GM12878 (cell line): ENCODE measurements around the gene RAB3IL1. TPM values are rescaled to one million over a fixed set of nuclear protein-coding genes. Genes with fewer than 3 reads are reported as not detected.

ENCODE experiments used
- ATAC-seq: fragments of 200-7000 bp; cut with Tn5 transposase; 3 replicates; pipeline ENCODE4 v1.9.1; 2020; ENCODE audit warnings: mild to moderate bottlenecking, moderate library complexity
- BruUV-seq: library from RNA; stranded (reverse); fragments of 400-500 nt; replicated peaks from 2 replicates; lab custom pipeline; 2021; lab: Mats Ljungman, UMichigan
- CTCF ChIA-PET: fragments of 300-600 bp; sonication (Branson Sonifier 250); formaldehyde crosslinking; extraction: SDS; loops from one replicate; lab custom pipeline; 2021; ENCODE audit warnings: inconsistent platforms; lab: Yijun Ruan, JAX
- POLR2A ChIA-PET: fragments of 350-600 bp; formaldehyde crosslinking; extraction: SDS; loops from one replicate; lab custom pipeline; 2021; ENCODE audit warnings: inconsistent platforms; lab: Charles Lee
- RAD21 ChIA-PET: fragments of 300-600 bp; sonication (Branson Sonifier 250); formaldehyde crosslinking; loops from one replicate; lab custom pipeline; 2023; ENCODE audit warnings: antibody characterized with exemption; ENCODE audit not compliant: unreplicated experiment; lab: Charles Lee
- SMC1A ChIA-PET: fragments of 300-600 bp; sonication (Branson Sonifier 250); formaldehyde crosslinking; loops from one replicate; lab custom pipeline; 2023; ENCODE audit not compliant: unreplicated experiment, uncharacterized antibody; lab: Charles Lee
- DNase-seq: peaks from one replicate; pipeline ENCODE4 v3.0.0-alpha.2; 2011; ENCODE audit warnings: low read depth, low spot score
- FAIRE-seq: peaks from 3 replicates; lab custom pipeline; 2011; peaks lifted over from hg19 to GRCh38; lab: Jason Lieb, UNC
- H2AFZ ChIP-seq: 2 replicates; pipeline ENCODE4 v1.6.0; 2011; ENCODE audit warnings: low read depth, low read length, control low read depth; ENCODE audit not compliant: control insufficient read depth
- H3K27ac ChIP-seq: 2 replicates; pipeline ENCODE4 v1.5.1; 2011; ENCODE audit warnings: control low read depth; ENCODE audit not compliant: control insufficient read depth, insufficient read depth
- H3K27me3 ChIP-seq, 2 experiments: replicated peaks in 1 of 2; 2 replicates each; pipeline versions ENCODE4 v1.6.0 to v1.6.1; 2011; ENCODE audit warnings: low read length in 1 of 2; ENCODE audit not compliant: control insufficient read depth in 2 of 2, insufficient read depth in 2 of 2
- H3K36me3 ChIP-seq, 2 experiments: 2 replicates each; pipeline ENCODE4 v1.5.1; 2011; ENCODE audit warnings: low read length in 1 of 2; ENCODE audit not compliant: control insufficient read depth in 2 of 2, insufficient read depth in 2 of 2
- H3K4me1 ChIP-seq: 2 replicates; pipeline ENCODE4 v1.6.1; 2011; ENCODE audit warnings: mild to moderate bottlenecking, low read length, moderate library complexity, mixed read lengths; ENCODE audit not compliant: control insufficient read depth, insufficient read depth
- H3K4me2 ChIP-seq: 2 replicates; pipeline ENCODE4 v1.6.0; 2011; ENCODE audit warnings: control low read depth; ENCODE audit not compliant: control insufficient read depth, insufficient read depth
- H3K4me3 ChIP-seq: fragments of 200-600 bp; sonication (generic); 2 replicates; pipeline ENCODE4 v1.5.1; 2016
- H3K79me2 ChIP-seq: 2 replicates; pipeline ENCODE4 v1.6.0; 2011; ENCODE audit warnings: low read length; ENCODE audit not compliant: control insufficient read depth, insufficient read depth
- H3K9ac ChIP-seq: 2 replicates; pipeline ENCODE4 v1.8.0; 2011; ENCODE audit warnings: low read length, control low read depth, mixed read lengths; ENCODE audit not compliant: control insufficient read depth, insufficient read depth
- H3K9me3 ChIP-seq: replicated peaks from 3 replicates; pipeline ENCODE4 v1.5.1; 2011; ENCODE audit warnings: mild to moderate bottlenecking, low read length; ENCODE audit not compliant: control insufficient read depth, insufficient read depth
- H4K20me1 ChIP-seq: 2 replicates; pipeline ENCODE4 v1.6.0; 2011; ENCODE audit not compliant: control insufficient read depth, insufficient read depth
- BHLHE40 ChIP-seq, 2 experiments: fragments of 450-650 bp in 1 of 2; IDR thresholded peaks; 2 replicates each; pipeline ENCODE4 v1.6.1; 2011 to 2017; ENCODE audit warnings: low read depth in 2 of 2, borderline replicate concordance in 1 of 2, improper control_type of control experiment in 1 of 2, low read length in 1 of 2, mild to moderate bottlenecking in 1 of 2
- E2F4 ChIP-seq: IDR thresholded peaks from 2 replicates; pipeline ENCODE4 v1.6.1; 2012; ENCODE audit warnings: low read depth, low read length, improper control_type of control experiment
- NFYB ChIP-seq: IDR thresholded peaks from 2 replicates; pipeline ENCODE4 v1.6.1; 2011; ENCODE audit warnings: low read depth, mild to moderate bottlenecking, low read length, improper control_type of control experiment, moderate library complexity; ENCODE audit not compliant: insufficient read depth
- PBX3 ChIP-seq: IDR thresholded peaks from 2 replicates; pipeline ENCODE4 v1.6.1; 2011; ENCODE audit warnings: mild to moderate bottlenecking, low read depth, low read length, moderate library complexity; ENCODE audit not compliant: insufficient replicate concordance
- WRNIP1 ChIP-seq: IDR thresholded peaks from 2 replicates; pipeline ENCODE4 v1.6.1; 2011; ENCODE audit warnings: low read depth, low read length, improper control_type of control experiment, borderline replicate concordance
- ZNF274 ChIP-seq: IDR thresholded peaks from one replicate; pipeline ENCODE4 v1.8.0; 2011; ENCODE audit not compliant: insufficient read length, insufficient read depth
- WGBS: methylation state at CpG from one replicate; pipeline ENCODE4 v1.1.6; 2016; ENCODE audit warnings: low lambda C conversion rate; ENCODE audit not compliant: insufficient replicate concordance, insufficient coverage; ENCODE audit errors: missing lambda C conversion rate; 5-methylcytosine and 5-hydroxymethylcytosine counted together
- in situ Hi-C: fragments of 300-500 bp; cut with MboI; formaldehyde crosslinking; loops from 9 replicates; pipeline ENCODE4 v1.14.3; 2018; ENCODE audit warnings: mixed read lengths
- intact Hi-C: fragments of 100-400 bp; cut with micrococcal nuclease; formaldehyde crosslinking; loops from one replicate; pipeline ENCODE4 v1.14.2; 2022; ENCODE audit not compliant: unreplicated experiment
- polyA plus RNA-seq, 11 experiments: library from polyadenylated mRNA; depleted of rRNA in 4 of 11; unstranded in 6 of 11; stranded (reverse) in 5 of 11; fragments of >200 nt; fragmentation: Nextera tagmentation in 4 of 11; fragmentation: Illumina TruSeq in 1 of 11; extraction: Ambion mirVana in 4 of 11; extraction: Trizol in 1 of 11; gene quantifications; 1 replicate in 1 of 11; 2 replicates in 10 of 11; pipeline versions ENCODE4 v1.2.1 to v1.2.3, GENCODE V29; 2011 to 2016; ENCODE audit warnings: inconsistent platforms in 2 of 11, missing spikeins in 2 of 11, low read depth in 1 of 11
- total RNA-seq, 4 experiments: library from RNA; depleted of rRNA in 3 of 4; stranded (reverse); fragments of >200 nt in 3 of 4; fragmentation: Illumina TruSeq in 1 of 4; extraction: Trizol in 1 of 4; gene quantifications; 2 replicates each; pipeline versions ENCODE4 v1.2.1 to v1.2.3, GENCODE V29; 2013 to 2021
- TF ChIP-seq, protein P1 (sequence below): fragments of 450-650 bp; IDR thresholded peaks from 2 replicates; pipeline ENCODE4 v1.6.1; 2014; ENCODE audit warnings: mild to moderate bottlenecking
- TF ChIP-seq, protein P2 (sequence below): fragments of 450-650 bp; IDR thresholded peaks from 2 replicates; pipeline ENCODE4 v1.6.1; 2018; ENCODE audit warnings: mild to moderate bottlenecking, low read depth, moderate library complexity; ENCODE audit not compliant: partially characterized antibody
- TF ChIP-seq, protein P3 (sequence below): fragments of 150-350 bp; IDR thresholded peaks from 2 replicates; pipeline ENCODE4 v1.6.1; 2014; ENCODE audit warnings: mild to moderate bottlenecking, low read depth, low read length
- TF ChIP-seq, protein P4 (sequence below): fragments of 450-650 bp; IDR thresholded peaks from 2 replicates; pipeline ENCODE4 v1.6.1; 2017; ENCODE audit warnings: mild to moderate bottlenecking, low read depth, inconsistent platforms; ENCODE audit not compliant: poor library complexity, severe bottlenecking

The RAB3IL1 gene
- total and polyA plus RNA-seq, 10 of the 15 experiments (the other 5 are each of a cell fraction or from before 2014, with no cell fraction given), result 0.04 TPM; not detected in 9

DNA sequence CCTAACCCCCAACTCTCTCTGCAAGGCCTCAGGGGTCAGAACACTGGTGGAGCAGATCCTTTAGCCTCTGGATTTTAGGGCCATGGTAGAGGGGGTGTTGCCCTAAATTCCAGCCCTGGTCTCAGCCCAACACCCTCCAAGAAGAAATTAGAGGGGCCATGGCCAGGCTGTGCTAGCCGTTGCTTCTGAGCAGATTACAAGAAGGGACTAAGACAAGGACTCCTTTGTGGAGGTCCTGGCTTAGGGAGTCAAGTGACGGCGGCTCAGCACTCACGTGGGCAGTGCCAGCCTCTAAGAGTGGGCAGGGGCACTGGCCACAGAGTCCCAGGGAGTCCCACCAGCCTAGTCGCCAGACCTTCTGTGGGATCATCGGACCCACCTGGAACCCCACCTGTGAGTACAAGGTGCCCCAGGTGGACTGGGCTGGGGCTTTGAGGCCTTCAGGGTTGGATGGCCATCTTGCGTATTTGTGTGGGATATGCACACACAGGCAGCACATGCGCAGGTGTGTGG is 32.7 kb upstream of the RAB3IL1 start, which contains the start of gene BEST1:
Gene BEST1 (plus strand): TSS at position 317 of the 513 bp plus-strand sequence. CDS start 1,456 bp downstream, outside the sequence.
- intact Hi-C loops, result no loop called here
- ATAC-seq, result no peak
- Histone ChIP-seq H3K4me2 (no peak within 1 kb of the TSS), H3K79me2 (no peaks in the 10 kb centered on the region), H3K36me3 (no peaks in the 10 kb centered on the region), H3K9me3 (no peaks in the 10 kb centered on the region), H3K4me3 (no peak within 1 kb of the TSS), H3K27ac (no peak within 1 kb of the TSS), H3K27me3 (no peaks in the 10 kb centered on the region), H3K9ac (no peak within 1 kb of the TSS), H2AFZ (no peak within 1 kb of the TSS), H3K4me1 (no peaks in the 10 kb centered on the region), H4K20me1 (no peaks in the 10 kb centered on the region)
- FAIRE-seq, result no peak
- RAD21 ChIA-PET, result interaction anchor here (1.0 to 7.3 kb wide), 5 partner anchors 13 to 154 kb away, joined by 3 to 96 read pairs (median 5); no protein-coding TSS in a partner anchor
- no peak for DNase-seq
- SMC1A ChIA-PET, result interaction anchor here (1.0 to 7.1 kb wide), 3 partner anchors 70 to 153 kb away, joined by 3 to 86 read pairs (median 50); no protein-coding TSS in a partner anchor
- CTCF ChIA-PET, result interaction anchor here (0.8 to 8.2 kb wide), 9 partner anchors 9 to 163 kb away, joined by 3 to 188 read pairs (median 37); partner anchors contain the start of genes FEN1, FTH1 and TMEM258
- BruUV-seq, result no TSS peak
- POLR2A ChIA-PET, result interaction anchor here (1.2 kb wide), 1 partner anchor 153 kb away, joined by 4 read pairs; no protein-coding TSS in a partner anchor
- in situ Hi-C loops, result no loop called here
- 55% methylated on average over 8 of the region's 8 CpGs for WGBS
- TF ChIP-seq PBX3, result no peak
- TF ChIP-seq, protein P1, sequence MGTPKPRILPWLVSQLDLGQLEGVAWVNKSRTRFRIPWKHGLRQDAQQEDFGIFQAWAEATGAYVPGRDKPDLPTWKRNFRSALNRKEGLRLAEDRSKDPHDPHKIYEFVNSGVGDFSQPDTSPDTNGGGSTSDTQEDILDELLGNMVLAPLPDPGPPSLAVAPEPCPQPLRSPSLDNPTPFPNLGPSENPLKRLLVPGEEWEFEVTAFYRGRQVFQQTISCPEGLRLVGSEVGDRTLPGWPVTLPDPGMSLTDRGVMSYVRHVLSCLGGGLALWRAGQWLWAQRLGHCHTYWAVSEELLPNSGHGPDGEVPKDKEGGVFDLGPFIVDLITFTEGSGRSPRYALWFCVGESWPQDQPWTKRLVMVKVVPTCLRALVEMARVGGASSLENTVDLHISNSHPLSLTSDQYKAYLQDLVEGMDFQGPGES, result no peak
- TF ChIP-seq, protein P2, sequence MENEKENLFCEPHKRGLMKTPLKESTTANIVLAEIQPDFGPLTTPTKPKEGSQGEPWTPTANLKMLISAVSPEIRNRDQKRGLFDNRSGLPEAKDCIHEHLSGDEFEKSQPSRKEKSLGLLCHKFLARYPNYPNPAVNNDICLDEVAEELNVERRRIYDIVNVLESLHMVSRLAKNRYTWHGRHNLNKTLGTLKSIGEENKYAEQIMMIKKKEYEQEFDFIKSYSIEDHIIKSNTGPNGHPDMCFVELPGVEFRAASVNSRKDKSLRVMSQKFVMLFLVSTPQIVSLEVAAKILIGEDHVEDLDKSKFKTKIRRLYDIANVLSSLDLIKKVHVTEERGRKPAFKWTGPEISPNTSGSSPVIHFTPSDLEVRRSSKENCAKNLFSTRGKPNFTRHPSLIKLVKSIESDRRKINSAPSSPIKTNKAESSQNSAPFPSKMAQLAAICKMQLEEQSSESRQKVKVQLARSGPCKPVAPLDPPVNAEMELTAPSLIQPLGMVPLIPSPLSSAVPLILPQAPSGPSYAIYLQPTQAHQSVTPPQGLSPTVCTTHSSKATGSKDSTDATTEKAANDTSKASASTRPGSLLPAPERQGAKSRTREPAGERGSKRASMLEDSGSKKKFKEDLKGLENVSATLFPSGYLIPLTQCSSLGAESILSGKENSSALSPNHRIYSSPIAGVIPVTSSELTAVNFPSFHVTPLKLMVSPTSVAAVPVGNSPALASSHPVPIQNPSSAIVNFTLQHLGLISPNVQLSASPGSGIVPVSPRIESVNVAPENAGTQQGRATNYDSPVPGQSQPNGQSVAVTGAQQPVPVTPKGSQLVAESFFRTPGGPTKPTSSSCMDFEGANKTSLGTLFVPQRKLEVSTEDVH, result no peak
- TF ChIP-seq ZNF274, result no peak
- TF ChIP-seq, protein P3, sequence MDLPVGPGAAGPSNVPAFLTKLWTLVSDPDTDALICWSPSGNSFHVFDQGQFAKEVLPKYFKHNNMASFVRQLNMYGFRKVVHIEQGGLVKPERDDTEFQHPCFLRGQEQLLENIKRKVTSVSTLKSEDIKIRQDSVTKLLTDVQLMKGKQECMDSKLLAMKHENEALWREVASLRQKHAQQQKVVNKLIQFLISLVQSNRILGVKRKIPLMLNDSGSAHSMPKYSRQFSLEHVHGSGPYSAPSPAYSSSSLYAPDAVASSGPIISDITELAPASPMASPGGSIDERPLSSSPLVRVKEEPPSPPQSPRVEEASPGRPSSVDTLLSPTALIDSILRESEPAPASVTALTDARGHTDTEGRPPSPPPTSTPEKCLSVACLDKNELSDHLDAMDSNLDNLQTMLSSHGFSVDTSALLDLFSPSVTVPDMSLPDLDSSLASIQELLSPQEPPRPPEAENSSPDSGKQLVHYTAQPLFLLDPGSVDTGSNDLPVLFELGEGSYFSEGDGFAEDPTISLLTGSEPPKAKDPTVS, result no peak
- TF ChIP-seq BHLHE40 (IDR thresholded peaks at IDR 0.05; ENCODE audit: borderline replicate concordance in 1 of 2, low read depth in 2 of 2, low read length in 1 of 2), result no peak
- no peak for TF ChIP-seq NFYB
- no peak for TF ChIP-seq WRNIP1
- TF ChIP-seq, protein P4, sequence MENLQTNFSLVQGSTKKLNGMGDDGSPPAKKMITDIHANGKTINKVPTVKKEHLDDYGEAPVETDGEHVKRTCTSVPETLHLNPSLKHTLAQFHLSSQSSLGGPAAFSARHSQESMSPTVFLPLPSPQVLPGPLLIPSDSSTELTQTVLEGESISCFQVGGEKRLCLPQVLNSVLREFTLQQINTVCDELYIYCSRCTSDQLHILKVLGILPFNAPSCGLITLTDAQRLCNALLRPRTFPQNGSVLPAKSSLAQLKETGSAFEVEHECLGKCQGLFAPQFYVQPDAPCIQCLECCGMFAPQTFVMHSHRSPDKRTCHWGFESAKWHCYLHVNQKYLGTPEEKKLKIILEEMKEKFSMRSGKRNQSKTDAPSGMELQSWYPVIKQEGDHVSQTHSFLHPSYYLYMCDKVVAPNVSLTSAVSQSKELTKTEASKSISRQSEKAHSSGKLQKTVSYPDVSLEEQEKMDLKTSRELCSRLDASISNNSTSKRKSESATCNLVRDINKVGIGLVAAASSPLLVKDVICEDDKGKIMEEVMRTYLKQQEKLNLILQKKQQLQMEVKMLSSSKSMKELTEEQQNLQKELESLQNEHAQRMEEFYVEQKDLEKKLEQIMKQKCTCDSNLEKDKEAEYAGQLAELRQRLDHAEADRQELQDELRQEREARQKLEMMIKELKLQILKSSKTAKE, result no peak
- no peak for TF ChIP-seq E2F4
